Activated CD4-positive, alpha-beta T cell treated with anti-CD3 and anti-CD28 coated beads for 1 hour (primary cell): ENCODE data around the gene KLK6.

Experiments
- DNase-seq: peaks from one replicate; pipeline ENCODE4 v3.0.0-alpha.2; 2020

Gene KLK6

DNA sequence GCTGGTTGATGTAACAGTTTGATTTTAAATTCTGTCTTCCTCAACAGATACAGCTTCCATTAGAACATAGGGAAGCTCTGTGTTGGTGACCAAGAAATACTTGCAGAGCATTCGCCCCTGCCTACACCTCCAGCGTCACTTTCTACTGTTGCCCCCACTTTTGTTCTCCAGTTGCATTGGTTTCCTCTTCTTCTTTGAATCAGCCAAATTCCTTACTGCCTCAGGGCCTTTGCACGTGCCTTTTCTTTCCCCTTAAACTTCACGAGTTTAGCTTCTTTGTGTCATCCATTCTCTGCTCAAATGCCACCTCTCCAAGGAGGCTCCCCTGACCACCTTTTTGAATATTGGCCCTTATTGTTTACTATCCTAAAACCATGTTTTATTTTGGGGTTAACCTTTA is 22.3 kb downstream of the KLK6 start:
- DNase-seq = no peak

DNA sequence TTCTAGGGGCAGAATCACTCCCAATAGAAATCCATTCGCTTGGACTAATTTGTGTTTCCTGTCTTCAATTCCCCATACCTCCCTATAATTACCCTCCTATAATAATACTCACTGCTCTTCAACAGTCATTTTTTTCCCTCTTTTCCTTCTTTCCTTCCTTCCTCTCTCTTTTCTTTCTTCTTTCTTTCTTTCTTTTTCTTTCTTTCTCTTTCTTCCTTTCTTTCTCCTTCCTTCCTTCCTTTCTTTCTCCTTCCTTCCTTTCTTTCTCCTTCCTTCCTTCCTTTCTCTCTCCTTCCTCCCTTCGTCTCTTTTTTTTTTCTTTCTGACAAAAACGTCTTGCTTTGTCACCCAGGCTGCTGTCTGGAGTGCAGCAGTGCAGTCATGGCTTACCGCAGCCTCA is 24.6 kb downstream of the KLK6 start:
- DNase-seq = no peak

GRCh38 chr19:50943074-50943828 is 26.1 kb downstream of the KLK6 start:
- no peak for DNase-seq

DNA sequence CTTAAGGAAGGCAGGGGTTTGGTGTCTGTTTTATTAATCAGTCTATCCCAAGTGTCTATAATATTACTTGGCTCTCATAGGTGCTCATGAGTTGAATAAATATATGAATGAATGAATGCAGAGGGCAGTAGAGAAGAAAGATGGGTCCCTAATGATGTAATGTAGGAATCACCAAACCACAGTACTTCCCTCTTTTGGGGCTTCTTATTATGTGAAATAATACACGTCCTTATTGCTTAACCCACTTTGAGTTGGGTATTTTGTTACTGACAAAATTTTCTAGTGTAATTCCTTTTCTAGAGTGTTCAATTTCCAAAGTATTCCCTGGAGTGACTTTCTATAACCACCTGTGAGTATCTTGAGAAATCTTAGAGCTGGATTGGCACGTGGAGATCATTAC is 29.8 kb downstream of the KLK6 start:
- DNase-seq = no peak

- no peak for DNase-seq
These were observed 35.8 kb downstream of the KLK6 start for GRCh38 chr19:50933640-50934039.

GRCh38 chr19:50932690-50933083 is 36.7 kb downstream of the KLK6 start:
- DNase-seq = no peak

DNA sequence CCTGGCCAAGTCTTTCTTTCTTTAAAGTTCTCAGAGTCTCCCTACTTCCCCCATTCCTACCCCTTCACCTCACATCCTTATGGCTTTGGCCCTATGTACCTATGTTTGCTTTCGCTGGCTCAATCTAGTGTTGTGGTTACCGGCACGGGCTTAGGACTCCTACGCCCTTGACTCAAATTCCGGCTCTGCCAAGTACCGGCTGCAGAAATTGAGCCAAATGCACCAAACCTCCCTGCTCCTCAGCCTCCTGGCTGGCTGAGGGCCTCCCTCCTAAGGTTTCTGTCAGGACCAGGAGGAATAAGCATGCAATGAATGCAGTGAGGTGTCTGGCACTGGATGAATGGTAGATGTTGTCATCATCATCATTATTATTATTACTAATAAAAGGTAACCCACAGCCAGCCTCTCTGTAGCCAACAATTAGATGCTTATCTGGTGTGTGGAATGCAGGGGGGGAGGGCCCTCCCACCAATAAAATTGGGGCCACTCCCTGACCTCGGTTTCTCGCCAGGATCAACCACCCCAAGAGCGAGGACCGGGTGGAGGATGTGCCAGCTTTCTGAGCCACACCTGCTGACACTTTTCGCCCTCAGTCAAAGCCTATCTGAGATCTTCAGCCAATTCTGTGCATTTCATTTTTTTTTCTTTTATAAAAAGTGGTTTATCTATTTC is 37.2 kb downstream of the KLK6 start:
- no peak for DNase-seq

DNA sequence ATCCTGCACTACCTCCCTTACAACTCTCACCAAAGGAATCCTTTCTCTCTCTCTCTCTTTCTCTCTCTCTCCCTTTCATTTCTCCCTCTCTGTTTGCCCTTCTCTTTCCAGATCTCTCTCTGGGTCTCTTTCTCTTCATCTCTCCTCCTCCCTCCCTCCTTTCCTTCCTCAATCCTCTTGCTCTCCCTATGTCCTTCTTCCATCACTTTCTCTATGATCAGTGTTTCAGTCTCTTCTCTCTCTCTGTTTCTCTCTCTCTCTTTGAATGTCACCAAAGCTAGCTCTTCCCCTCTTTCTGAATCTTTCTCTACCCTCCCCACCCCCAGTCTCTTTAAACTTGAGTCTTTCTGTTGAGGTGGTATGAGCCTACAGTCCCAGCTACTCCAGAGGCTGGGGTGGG is 38.4 kb downstream of the KLK6 start:
- no peak for DNase-seq

DNA sequence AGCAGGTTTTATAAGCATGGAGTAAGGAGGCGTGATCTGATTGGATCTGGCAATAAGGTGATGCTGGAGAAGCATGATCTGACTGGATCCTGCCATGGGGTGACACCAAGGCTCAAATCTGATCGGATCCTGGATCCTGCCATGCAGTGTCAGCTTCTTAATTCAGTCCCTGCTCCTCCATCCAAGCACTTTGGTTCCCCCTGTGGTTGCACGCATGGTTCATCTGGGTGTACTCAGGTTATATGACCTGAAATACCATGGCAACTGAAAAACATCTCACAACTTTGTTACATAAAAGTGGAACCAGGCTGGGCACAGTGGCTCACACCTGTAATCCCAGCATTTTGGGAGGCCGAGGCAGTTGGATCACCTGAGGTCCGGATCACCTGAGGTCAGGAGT is 40.6 kb downstream of the KLK6 start:
- no peak for DNase-seq

DNA sequence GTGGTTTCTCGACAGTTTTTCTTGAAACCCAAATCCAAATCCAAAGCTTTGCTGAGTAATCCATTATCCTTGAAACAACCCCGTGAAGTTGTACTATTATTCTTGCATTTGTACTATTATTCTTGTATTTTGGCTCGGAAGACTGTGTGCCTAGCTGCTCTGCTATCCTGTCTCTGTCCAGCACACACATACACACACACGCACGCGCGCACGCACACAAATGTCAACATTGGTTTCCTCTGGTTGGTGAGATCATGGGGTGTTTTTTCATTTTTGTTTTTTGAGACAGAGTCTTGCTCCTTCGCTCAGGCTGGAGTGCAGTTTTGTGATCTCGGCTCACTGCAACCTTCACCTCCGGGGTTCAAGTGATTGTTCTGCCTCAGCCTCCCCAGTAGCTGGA is 43.2 kb downstream of the KLK6 start:
- DNase-seq = no peak

- no peak for DNase-seq
These were observed 43.7 kb downstream of the KLK6 start for GRCh38 chr19:50925734-50926133.

- DNase-seq = no peak
These were observed 44.8 kb downstream of the KLK6 start for GRCh38 chr19:50924586-50924985.

DNA sequence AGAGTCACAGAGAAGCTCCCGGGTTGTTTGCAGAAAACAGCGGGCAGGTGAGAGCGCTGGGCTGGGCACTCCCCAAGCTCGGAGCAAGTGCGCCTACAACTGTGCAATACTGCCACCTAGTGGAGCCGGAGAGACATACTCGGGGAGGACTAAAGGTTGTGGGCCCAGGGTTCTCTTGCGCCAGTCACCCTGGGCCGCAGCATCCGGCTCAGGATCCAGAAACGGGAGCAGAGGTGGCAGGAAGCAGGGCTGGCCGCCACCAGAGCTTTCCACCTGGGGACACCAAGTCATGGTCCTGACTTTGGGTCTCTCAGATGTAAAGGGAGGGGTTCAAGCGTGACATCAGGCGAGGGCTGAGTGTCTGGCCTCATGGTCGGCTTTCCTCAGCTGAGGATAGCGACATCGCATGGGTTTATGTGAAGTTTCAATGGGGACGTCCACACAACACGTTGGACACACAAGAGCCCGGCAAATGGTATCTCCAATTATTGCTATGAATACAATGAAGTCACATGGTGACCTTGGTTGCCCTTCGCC is 47.0 kb downstream of the KLK6 start:
- DNase-seq = peak; percentile 60

DNA sequence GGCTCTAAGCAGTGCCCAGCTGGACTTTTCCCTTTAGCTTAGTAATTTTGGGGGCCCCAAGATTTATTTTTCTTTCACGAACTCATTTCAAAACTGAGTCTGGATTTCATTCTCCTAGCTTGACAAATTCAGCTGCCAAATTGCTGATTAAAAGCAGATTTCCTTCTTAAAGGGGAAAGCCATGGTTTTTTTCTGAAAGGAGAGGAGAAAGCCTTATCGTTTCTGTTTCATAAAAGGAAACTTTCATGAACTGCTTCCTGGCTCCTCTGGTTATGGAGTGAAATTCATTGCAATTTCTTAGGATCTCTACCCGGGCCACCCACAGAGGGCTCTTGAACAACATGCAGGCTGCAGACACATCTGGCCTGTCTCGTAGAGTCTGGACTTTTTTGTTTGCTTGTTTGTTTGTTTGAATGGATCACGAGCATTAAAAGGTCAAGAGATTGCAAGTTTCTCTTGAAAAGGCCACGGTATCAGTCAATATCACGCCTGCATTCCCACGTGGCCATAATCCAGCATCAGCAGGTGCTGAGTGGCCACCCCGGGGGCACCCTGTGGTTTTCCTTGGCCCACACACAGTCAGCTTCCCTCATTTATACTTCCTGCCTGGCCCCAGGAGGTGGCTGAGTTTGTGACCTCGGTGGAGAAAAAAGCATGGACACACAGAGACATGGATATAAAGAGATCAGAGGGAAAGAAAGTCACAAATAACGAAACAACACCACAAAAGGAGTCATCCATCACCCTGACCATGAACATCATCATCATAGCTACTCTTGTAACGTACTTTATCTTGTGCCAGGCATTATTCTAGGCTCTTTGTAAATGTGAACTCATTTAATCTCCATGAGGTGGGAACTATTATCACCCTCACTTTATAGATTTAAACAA is 47.7 kb downstream of the KLK6 start:
- no peak for DNase-seq

GRCh38 chr19:50916069-50916468 is 53.3 kb downstream of the KLK6 start:
- no peak for DNase-seq

- no peak for DNase-seq
These were observed 56.4 kb downstream of the KLK6 start for GRCh38 chr19:50912727-50913716.

DNA sequence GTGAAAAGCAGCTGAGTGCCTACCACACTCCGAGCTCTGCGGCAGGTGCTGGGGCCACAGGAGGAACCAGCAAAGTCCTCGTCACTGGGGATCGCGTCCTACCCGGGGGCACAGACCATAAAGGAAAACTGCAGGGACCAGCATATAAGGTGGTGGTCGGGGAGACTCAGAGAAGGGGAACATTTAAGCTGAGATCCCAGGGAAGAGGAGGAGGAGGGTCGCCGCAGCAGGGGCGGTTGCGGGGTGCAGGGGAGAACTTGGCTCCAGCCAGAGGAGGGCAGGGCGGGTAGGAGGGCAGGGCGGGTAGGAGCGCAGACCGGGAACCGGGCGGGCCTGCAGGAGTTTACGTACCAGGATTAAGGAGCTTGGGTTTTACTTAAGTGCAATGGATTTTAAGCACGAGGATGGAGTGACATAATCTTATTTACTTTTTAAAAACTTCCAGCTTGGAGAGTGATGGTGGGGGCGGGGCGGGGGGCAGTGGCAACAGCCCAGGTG is 57.2 kb downstream of the KLK6 start:
- no peak for DNase-seq

GRCh38 chr19:50911206-50912101 is 57.9 kb downstream of the KLK6 start, which contains the start of gene KLK4:
KLK4 (minus strand) TSS chr19:50911395; CDS start chr19:50910738, 657 bp downstream.
- no peak for DNase-seq

GRCh38 chr19:50910722-50911121 is 58.7 kb downstream of the KLK6 start:
- no peak for DNase-seq

- no peak for DNase-seq
These were observed 59.9 kb downstream of the KLK6 start for GRCh38 chr19:50909240-50910070.
